ENCODE measurements around the gene CCNY. TPM values are rescaled to one million over a fixed set of nuclear protein-coding genes. Genes with fewer than 3 reads are reported as not detected.

CCNY gene
- total RNA-seq, 1 donor from 2014 or later, result 85.9 TPM

DNA sequence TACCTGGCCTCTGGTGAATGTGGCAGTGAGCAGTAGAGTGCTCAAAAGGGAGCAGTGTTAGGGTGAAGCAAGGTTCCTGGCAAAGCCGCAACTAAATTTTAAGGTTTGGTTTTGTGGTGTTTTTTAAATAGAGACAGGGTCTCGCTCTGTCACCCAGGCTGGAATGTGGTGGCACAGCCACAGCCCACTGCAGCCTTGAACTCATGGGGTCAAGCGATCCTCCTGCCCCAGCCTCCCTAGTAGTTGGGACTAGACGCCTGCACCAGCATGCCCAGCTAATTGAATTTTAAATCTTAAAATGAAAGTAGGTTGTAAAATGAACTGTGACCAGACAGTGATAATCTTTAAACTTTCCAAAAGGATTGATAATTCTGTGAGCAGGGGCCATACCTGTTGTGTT lies 130.4 kb downstream of the CCNY start:
- Mint-ChIP-seq H3K4me3 (ENCODE audit: unreplicated experiment) (no peak overlapping the region), H3K36me3 (ENCODE audit: low read depth, unreplicated experiment) (no peaks in the 10 kb centered on the region), H3K4me1 (ENCODE audit: low read depth, unreplicated experiment) (peaks cover 48% of the 10 kb centered on the region), H3K27me3 (ENCODE audit: low read depth, unreplicated experiment) (no peaks in the 10 kb centered on the region), H3K27ac (ENCODE audit: unreplicated experiment) (no peak overlapping the region), H3K9me3 (ENCODE audit: unreplicated experiment) (no peaks in the 10 kb centered on the region)
- Histone ChIP-seq H3K9me3 (ENCODE audit: insufficient read depth, low read depth, low read length) (no peaks in the 10 kb centered on the region), H3K4me3 (ENCODE audit: insufficient read depth, low read depth, low read length) (no peak overlapping the region), H3K36me3 (ENCODE audit: insufficient read depth, low read length) (no peaks in the 10 kb centered on the region), H3K27ac (ENCODE audit: low read depth, low read length) (no peak overlapping the region), H3K4me1 (ENCODE audit: insufficient read depth, low read length) (peaks cover 10% of the 10 kb centered on the region), H2AFZ (ENCODE audit: low read depth, low read length) (no peak overlapping the region), H3K9ac (ENCODE audit: low read length) (no peak overlapping the region), H4K20me1 (ENCODE audit: insufficient read depth, low read length) (peaks cover 99% of the 10 kb centered on the region), H3K4me2 (ENCODE audit: low read length) (no peak overlapping the region), H3K79me2 (ENCODE audit: insufficient read depth, low read length) (peaks cover 100% of the 10 kb centered on the region), H3K27me3 (ENCODE audit: insufficient read depth, low read length) (no peaks in the 10 kb centered on the region)
- FAIRE-seq, result no peak
- TF ChIP-seq EZH2 (IDR thresholded peaks at IDR 0.05; ENCODE audit: insufficient read depth, low read length), result no peak
- TF ChIP-seq, protein P1, sequence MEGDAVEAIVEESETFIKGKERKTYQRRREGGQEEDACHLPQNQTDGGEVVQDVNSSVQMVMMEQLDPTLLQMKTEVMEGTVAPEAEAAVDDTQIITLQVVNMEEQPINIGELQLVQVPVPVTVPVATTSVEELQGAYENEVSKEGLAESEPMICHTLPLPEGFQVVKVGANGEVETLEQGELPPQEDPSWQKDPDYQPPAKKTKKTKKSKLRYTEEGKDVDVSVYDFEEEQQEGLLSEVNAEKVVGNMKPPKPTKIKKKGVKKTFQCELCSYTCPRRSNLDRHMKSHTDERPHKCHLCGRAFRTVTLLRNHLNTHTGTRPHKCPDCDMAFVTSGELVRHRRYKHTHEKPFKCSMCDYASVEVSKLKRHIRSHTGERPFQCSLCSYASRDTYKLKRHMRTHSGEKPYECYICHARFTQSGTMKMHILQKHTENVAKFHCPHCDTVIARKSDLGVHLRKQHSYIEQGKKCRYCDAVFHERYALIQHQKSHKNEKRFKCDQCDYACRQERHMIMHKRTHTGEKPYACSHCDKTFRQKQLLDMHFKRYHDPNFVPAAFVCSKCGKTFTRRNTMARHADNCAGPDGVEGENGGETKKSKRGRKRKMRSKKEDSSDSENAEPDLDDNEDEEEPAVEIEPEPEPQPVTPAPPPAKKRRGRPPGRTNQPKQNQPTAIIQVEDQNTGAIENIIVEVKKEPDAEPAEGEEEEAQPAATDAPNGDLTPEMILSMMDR (IDR thresholded peaks at IDR 0.05; ENCODE audit: insufficient read depth, low read depth, low read length), result no peak
- no peak for DNase-seq (ENCODE audit: low read depth)

DNA sequence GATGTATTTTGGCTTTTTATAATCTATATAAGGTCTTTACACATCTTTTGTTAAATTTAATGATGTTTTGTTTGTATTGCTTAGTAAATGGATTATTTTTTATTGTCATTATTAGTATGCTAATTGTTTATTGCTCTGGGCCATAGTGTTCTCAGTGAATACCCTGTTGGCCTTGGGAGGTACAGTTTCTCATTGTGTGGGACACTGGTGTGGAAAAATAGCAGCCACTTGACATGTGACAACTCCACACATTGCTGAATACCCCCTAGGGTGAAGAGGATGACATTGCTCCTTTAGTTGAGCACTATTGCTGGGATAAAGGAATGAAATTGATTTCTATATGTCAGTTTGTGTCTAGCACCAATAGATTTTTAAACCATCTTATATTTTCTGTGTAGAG lies 130.9 kb downstream of the CCNY start:
- H3K4me1 ChIP-seq (ENCODE audit: insufficient read depth, low read length), result peaks cover 10% of the 10 kb centered on the region
- no peaks in the 10 kb centered on the region for H3K9me3 Mint-ChIP-seq (ENCODE audit: unreplicated experiment)
- H3K4me2 ChIP-seq (ENCODE audit: low read length), result no peak overlapping the region
- H3K27me3 ChIP-seq (ENCODE audit: insufficient read depth, low read length), result no peaks in the 10 kb centered on the region
- no peak overlapping the region for H3K4me3 Mint-ChIP-seq (ENCODE audit: unreplicated experiment)
- no peaks in the 10 kb centered on the region for H3K9me3 ChIP-seq (ENCODE audit: insufficient read depth, low read depth, low read length)
- FAIRE-seq (no peak), DNase-seq (ENCODE audit: low read depth) (no peak)
- H2AFZ ChIP-seq (ENCODE audit: low read depth, low read length), result no peak overlapping the region
- H3K27ac ChIP-seq (ENCODE audit: low read depth, low read length), result no peak overlapping the region
- no peaks in the 10 kb centered on the region for H3K36me3 ChIP-seq (ENCODE audit: insufficient read depth, low read length)
- no peaks in the 10 kb centered on the region for H3K36me3 Mint-ChIP-seq (ENCODE audit: low read depth, unreplicated experiment)
- H4K20me1 ChIP-seq (ENCODE audit: insufficient read depth, low read length), result peaks cover 99% of the 10 kb centered on the region
- no peak overlapping the region for H3K27ac Mint-ChIP-seq (ENCODE audit: unreplicated experiment)
- no peak overlapping the region for H3K9ac ChIP-seq (ENCODE audit: low read length)
- TF ChIP-seq EZH2 (IDR thresholded peaks at IDR 0.05; ENCODE audit: insufficient read depth, low read length), result no peak
- TF ChIP-seq, protein P1 (IDR thresholded peaks at IDR 0.05; ENCODE audit: insufficient read depth, low read depth, low read length), result no peak
- H3K4me3 ChIP-seq (ENCODE audit: insufficient read depth, low read depth, low read length), result no peak overlapping the region
- H3K4me1 Mint-ChIP-seq (ENCODE audit: low read depth, unreplicated experiment), result peaks cover 44% of the 10 kb centered on the region
- H3K79me2 ChIP-seq (ENCODE audit: insufficient read depth, low read length), result peaks cover 100% of the 10 kb centered on the region
- H3K27me3 Mint-ChIP-seq (ENCODE audit: low read depth, unreplicated experiment), result no peaks in the 10 kb centered on the region

DNA sequence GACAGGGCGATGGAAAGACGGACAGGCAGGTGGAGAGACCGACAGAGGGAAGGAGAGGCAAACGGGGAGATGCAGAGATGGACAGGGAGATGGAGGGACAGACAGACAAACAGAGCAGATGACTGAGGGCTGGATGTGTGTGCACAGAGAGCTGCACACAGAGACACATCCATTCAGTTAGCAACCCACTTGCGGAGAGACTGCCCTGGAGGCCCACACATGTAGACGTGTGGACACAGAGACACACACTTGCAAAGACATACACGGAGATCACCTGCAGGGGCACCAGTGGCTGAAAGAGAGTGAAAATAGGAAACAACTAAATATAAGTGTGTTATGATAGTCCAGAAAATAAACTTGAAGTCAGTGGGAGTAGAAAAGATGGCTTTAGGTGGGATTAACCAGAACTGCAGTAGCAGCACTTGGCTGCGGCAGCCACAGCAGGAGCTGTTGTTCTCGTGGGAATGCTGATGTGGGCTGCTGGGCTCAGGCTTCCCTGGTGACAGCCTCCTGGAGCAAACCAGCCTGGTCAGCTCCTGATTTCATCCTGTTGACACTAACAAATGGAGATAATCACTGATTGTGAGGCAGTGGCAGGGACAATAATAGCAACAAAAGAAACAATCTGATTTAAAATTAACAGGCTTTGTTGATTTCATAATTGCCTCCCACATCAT lies 134.1 kb downstream of the CCNY start:
- Mint-ChIP-seq H3K4me1 (ENCODE audit: low read depth, unreplicated experiment) (peaks cover 30% of the 10 kb centered on the region), H3K36me3 (ENCODE audit: low read depth, unreplicated experiment) (no peaks in the 10 kb centered on the region), H3K9me3 (ENCODE audit: unreplicated experiment) (peaks cover 2% of the 10 kb centered on the region), H3K4me3 (ENCODE audit: unreplicated experiment) (no peak overlapping the region), H3K27ac (ENCODE audit: unreplicated experiment) (no peak overlapping the region), H3K27me3 (ENCODE audit: low read depth, unreplicated experiment) (no peaks in the 10 kb centered on the region)
- DNase-seq (ENCODE audit: low read depth) (no peak), FAIRE-seq (no peak)
- H3K4me3 ChIP-seq (ENCODE audit: insufficient read depth, low read depth, low read length), result no peak overlapping the region
- H3K36me3 ChIP-seq (ENCODE audit: insufficient read depth, low read length), result no peaks in the 10 kb centered on the region
- no peaks in the 10 kb centered on the region for H3K27me3 ChIP-seq (ENCODE audit: insufficient read depth, low read length)
- H2AFZ ChIP-seq (ENCODE audit: low read depth, low read length), result no peak overlapping the region
- TF ChIP-seq, protein P1 (IDR thresholded peaks at IDR 0.05; ENCODE audit: insufficient read depth, low read depth, low read length), result no peak
- no peak for TF ChIP-seq EZH2 (IDR thresholded peaks at IDR 0.05; ENCODE audit: insufficient read depth, low read length)
- H3K4me2 ChIP-seq (ENCODE audit: low read length), result no peak overlapping the region
- no peaks in the 10 kb centered on the region for H3K9me3 ChIP-seq (ENCODE audit: insufficient read depth, low read depth, low read length)
- H3K9ac ChIP-seq (ENCODE audit: low read length), result no peak overlapping the region
- no peaks in the 10 kb centered on the region for H3K4me1 ChIP-seq (ENCODE audit: insufficient read depth, low read length)
- H3K27ac ChIP-seq (ENCODE audit: low read depth, low read length), result no peak overlapping the region
- H3K79me2 ChIP-seq (ENCODE audit: insufficient read depth, low read length), result peaks cover 83% of the 10 kb centered on the region
- H4K20me1 ChIP-seq (ENCODE audit: insufficient read depth, low read length), result peaks cover 79% of the 10 kb centered on the region

Measured in astrocyte (in vitro differentiated cells and primary cell).